ENCODE data around the gene TRIM9. TPM values are rescaled to one million over a fixed set of nuclear protein-coding genes. Genes with fewer than 3 reads are reported as not detected.

Gene TRIM9
- 0.70 TPM for polyA plus RNA-seq (2013, experiment 1 of 2; ENCODE audit: insufficient read length)
- polyA plus RNA-seq (2013, experiment 2 of 2; ENCODE audit: insufficient read length) = 0.80 TPM

DNA sequence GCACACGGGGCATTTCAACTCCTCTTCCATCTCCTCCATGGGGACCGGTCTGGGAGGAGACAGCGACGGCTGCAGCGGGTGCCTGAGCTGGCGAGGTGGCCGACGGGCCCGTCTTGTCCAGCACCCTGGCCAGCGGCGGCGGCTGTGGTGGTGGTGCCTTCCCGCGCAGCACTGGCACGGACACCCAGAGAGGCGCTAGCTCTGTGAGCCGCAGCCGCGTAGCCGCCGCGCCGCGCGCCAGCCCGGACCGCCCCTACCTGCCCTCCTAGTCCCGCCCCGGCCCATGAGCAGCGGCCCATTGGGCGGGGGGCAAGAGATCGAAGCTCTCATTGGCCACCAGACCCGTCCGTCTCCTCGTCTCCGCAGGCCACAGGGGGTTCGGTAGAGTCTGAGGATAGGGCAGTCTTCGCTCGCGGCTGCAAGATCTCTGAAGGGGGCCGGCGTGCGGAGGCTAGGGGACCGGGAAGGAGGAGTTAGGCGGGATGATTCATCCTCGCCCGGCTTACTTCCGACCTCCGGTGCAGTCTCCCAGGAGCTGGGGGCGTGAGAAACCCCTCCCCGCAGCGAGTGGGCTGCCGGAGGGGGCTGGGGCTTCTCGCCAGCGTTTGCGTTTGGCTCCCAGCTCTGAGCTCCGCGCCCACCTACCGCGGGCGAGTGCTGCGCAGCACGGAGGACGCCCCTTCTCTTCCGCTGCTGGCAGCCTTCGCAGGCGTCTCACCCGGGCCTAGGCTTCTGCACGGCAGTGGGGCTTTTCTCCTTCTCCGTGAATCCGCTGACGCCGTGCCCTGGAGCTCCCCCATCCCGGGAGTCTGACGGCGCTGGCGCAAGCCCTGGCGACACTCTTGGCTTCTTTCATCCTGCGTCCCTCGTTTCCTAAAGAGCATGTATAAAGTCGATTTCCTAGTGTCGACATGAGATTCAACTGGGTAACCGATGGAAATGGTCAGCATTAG is at the start of gene TRIM9:
TSS of gene TRIM9 (minus strand) at position 205 of the 953 bp plus-strand sequence. CDS start at position 39, 166 bp downstream.
- peak; percentile 97 for DNase-seq

DNA sequence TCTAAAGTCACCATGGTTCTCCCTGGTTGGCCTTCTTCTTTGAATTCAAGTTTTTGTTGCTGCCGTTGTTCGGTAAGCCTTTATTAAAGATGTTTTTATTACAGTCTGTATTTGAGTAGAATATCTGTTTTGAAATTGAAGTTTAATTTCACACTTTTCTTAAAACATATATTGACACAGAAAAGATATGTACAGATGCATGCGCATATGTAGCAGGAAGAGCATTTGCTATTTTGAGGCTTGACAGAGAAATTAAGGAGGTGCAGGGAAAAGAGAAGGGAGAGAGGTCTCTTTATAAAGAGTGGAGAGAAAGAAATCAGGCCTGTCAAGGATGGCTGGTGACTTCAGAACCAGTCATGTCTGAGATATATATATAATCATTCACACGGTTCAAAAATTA is 46.0 kb upstream of the TRIM9 start:
- no peak for DNase-seq

DNA sequence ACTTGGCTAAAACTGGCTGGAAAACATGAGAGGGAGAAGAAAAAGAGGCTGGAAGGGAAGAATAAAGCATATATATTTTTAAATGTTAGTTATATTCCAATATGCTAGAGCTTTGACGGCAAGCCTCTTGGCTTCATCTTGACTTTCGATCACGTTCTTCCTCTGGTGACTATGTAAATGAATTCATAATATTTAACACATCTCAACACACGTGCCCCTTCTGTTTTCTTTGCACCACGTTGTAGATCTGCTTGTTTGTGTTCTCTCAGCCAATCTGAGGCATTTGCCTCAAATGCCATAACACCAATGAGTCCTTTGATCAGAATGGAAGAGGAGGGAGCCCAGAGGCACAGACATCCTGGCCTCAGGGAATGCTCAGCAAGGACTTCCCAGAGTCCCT is 45.4 kb upstream of the TRIM9 start:
- DNase-seq = no peak

DNA sequence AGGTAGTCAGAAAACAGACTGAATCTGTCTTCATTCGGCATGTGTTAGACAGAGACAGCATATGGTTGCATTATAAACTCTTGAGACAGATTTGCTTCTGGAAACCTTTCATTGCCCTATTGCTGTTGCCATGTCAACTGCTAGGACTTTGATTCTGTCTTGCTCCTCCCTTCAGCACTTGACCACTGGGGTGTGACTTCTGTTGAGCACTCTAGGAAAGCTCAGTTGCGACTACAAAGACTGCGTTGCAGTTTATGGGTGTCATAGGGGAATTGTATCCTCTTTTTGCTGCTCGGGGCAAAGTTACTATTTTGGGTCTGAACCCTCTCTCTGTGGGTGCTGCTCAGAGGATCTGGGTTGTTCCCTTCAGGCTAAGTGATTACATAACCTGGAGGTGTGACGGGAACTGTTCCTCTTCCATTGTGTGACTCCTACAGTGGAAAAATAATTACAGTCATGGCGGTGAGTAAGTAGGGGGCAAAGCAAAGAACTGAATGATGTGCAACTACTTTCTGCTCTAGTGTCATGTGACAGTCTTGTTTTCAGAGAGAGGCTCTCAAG is 44.3 kb upstream of the TRIM9 start:
- no peak for DNase-seq

DNA sequence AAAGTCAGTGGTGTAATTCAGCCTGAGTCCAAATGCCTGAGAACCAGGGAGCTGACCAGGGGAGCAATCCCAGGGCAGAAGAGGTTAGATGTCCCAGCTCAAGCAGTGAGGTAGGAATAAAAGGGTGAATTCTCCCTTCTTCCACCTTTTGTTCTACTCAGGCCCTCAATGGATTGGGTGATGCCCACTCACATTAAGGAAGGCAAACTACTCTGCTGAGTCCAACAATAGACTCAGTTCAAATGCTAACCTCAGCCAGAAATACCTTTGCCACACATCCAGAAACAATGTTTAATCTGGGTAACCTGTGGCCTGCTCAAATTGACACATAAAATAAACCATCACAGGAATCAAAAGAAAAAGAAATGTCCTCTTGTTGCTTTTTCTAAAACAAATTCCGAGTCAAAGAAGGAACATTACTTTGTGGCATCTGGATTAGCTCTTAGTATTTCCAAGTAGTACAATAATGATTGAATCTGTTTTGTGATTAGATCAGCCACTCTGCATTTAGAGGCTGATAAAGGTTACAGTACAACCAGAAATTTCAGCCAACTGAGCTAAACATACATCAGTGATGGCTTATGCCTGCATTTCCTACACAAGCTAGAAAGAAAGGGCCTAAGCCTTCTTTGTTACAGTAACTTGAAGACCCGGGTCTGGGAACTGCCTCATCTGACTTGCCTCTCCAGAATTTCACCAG is 43.6 kb upstream of the TRIM9 start:
- no peak for DNase-seq

DNA sequence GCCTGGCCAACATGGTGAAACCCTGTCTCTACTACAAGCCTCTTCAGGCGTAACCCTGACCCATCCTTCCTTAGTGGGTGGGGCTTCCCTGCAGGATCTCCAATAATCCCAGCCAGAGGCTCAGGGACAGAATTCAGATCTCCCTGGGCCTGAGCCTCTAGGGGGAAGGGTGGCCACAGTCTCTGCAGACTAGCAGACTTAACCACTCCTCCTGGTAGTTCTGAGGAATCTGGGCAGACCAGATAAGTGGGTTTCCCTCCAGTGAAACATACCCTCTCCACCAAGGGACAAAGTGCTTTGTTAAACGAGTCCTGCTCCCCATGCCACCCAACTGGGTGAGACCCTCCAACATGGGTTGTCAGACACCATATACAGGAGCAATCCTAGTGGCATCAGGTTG is 36.6 kb upstream of the TRIM9 start:
- no peak for DNase-seq

DNA sequence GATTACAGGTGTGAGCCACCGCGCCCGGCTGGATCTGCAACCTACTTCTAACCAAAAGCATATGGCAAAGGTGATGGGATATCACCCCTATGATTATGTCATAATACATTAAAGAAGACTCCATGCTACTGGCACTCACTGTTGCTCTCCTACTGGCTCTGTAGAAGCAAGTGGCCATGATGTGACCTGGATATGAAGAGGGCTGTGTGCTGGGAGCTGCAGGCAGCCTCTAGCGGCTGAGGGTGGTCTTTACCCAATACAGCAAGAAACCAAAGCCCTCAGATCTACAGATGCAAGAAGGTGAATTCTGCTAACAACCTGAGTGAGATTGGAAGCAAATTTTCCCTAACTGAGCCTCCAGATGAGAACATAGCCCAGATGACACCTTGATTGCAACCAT is 34.2 kb upstream of the TRIM9 start:
- no peak for DNase-seq

DNA sequence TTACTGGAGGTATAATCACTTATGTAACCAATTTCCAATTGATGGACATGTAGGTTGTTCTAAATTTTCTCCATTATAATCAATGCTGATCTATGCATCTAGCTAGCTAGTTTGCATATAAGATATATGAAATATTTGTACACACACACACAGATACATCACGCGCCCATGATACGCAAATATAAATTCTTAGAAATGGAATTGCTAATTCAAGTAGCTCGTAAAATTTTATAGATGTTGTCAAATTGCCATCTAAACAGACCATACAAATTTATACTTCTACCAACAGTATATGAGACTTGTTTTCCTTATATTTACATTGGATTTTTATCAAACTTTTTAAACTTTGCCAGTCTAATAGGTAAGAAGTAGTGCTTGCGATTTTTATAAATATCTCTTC is 29.1 kb upstream of the TRIM9 start:
- no peak for DNase-seq

DNA sequence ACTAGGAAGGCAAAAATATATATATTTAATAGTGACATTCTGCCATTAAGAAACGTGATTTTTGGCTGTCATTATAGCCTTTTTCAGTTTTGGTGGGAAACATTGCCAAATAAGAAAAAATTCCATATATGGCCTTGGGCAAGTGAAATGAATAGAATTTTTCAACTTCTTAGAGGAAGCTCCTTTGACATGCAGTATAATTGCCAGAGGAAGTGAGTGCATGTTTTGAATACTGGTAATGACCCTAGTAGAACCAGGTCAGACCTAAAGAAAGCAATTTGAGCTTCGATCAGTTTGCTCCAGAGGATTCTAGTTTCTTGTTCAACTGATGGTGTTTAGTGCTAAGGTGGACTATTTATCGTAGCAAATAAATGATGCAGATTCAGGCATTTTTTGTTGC is 26.2 kb upstream of the TRIM9 start:
- DNase-seq = no peak

DNA sequence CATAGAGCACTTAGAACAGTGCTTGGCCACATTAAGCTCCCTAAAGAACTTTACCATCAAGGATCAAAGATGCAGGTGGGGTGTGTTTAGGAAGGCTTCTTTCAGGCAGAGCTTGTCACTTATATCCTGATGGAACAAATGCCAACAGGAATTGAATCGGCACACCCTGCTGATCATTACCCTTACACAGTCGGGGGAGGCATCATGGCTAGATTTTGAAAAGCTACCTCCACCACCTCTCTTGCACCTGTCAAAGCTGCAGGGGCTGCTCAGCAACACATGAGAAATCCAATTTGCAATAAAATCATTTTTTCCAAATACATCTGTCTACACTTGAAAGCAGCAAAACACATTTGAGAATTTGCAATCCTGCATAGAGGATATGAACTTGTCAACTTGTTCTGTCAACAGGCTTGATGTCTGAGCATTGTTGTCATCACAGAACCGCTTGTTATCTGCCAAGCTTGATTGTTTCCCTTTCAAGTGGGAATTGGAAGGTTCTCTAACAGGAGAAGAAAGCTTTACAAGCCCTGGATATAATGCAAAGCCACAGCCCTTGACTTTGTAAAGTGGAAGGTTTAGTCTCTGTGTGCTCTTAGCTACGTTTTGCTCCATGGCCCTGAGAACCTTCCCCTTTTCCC is 24.6 kb upstream of the TRIM9 start:
- no peak for DNase-seq

DNA sequence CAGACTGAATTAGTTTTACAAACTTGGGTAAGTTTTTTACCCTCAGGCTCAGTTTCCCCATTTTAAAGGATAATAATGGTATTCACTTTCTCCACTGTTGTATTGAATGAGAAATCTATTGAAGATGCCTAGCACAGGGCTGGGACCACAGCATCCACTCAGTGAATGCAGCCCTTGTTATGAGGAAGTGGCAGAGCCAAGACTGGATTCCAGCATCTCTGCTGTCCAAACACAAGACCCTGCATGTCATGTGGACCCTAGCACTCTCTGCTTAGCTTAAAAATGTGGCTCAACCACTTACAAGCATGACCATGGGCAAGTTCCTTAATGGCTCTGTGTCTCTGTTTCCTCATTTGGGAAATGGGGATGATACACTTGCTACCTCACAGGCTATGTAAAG is 24.1 kb upstream of the TRIM9 start:
- no peak for DNase-seq

DNA sequence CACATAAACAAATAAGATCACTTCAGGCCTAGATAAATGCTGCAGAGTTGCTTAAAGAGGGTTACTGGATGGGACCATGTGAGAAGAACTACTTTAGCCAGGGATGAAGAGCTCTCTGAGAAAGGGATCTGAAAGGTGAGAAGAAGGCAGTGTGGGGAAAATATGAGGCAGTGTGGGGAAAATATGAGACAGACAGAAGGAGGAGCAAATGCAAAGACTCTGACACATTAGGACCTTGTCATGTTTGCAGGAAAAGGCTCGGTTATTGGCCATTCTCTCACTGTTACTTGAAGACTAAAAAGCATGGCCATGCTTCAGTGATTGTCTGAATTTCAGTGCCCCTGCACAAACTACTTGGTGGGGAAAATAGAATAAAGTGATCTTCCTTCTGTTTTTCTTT is 22.7 kb upstream of the TRIM9 start:
- no peak for DNase-seq

DNA sequence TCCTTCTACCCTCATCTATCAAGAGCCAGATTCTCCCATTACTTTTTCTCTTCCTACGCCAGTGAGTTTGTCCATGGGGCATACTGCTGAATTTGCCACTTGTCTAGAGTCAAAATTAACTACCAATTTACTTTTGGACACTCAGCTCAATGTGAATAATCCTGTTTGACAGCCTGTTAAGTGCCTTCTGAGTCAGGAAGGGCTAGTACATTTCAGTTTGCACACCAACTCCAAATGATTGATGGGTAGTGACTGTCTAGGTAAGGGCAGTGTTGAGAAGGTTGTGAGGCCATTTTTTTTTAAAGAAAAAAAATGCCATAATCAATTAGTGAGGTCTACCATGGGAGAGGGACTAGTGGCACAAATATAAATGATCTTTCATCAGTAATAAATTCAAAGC is 21.8 kb upstream of the TRIM9 start:
- DNase-seq = no peak

DNA sequence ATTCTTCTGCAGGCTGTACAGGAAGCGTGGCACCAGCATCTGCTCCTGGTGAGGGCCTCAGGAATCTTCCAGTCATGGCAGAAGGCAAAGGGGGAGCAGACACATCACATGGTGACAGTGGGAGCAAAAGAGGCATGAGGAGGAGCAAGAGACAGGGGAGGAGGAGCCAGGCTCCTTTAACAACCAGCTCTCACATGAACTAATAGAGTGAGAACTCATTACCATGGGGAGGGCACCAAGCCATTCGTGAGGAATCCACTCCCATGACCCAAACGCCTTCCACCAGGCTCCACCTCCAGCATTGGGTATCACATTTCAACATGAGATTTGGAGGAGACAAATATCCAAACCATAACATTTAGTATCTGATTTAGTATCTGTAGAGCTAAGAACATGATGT is 14.7 kb upstream of the TRIM9 start:
- DNase-seq = no peak

DNA sequence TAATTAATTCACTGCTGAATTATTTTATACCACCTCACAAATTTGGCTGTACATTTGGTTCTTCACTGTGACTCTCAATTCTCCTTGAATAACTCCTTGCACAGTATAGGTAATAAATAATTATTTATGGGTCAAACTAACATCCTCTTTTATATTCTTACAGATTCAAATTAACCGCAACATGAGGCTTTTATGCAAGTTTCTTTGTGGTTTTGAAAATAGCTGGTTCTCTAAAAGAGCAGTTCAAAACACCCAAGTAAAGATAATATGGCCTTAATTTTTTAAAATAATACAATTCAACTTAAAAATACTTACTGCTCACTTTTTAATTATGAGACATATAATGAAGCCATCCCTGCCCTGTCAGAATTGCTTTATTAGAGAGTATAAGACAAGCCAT is 12.9 kb upstream of the TRIM9 start:
- no peak for DNase-seq

DNA sequence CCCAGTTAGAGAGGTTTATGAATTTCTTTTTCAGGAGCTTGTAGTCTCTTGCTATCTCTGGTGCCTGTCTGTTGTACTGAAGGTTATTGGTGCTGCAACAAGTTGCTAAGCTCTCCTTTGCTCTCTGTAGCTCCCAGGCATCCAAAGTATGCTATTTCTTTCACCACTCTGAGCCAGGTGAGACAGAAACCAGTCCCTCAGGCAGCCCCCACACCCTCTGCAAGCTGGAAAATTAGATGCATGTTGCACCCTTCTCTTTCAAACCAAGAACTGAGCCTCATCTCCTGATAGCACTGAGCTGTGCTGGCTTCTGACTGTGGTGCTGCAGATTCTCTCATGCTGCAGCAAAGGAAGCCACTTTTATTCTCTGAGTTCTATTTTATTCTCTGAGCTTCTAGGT is 9.6 kb upstream of the TRIM9 start:
- no peak for DNase-seq

DNA sequence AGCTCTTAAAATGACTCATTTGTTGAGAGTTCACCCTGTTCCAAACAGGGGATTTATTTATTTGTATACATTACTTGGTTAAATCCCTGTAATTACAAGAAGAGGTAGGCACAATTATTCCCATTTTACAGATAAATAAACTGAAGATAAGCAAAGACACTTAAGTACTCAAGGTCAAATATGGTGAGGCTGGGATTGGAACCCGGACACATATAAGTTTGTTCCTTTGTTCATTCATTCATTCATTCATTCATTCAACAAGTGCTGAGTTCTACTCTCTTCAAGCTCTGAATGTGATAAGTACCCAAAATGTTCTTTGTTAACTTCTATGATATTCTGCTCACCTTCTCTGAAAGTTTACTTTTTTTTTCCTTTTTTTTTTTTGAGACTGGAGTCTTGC is 2.4 kb upstream of the TRIM9 start:
- DNase-seq = no peak

DNA sequence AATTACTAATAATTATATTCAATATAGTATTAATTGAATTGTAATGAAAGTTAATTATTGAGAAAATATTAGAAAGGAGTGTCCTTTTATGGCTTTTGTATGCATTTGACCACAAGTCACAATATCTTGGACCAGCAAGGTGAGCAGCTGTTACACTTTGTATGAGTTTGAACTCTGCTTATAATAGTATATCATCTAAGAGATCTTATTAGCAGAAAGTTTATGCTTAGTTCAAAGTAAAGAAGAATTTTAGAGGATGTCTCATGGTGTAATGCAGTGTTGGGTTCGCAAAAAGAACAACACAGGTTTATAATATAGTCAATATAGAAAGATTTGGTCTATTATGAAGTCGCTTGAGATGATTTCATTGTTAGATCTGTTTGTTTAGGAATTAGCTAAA is 2.0 kb upstream of the TRIM9 start:
- no peak for DNase-seq

DNA sequence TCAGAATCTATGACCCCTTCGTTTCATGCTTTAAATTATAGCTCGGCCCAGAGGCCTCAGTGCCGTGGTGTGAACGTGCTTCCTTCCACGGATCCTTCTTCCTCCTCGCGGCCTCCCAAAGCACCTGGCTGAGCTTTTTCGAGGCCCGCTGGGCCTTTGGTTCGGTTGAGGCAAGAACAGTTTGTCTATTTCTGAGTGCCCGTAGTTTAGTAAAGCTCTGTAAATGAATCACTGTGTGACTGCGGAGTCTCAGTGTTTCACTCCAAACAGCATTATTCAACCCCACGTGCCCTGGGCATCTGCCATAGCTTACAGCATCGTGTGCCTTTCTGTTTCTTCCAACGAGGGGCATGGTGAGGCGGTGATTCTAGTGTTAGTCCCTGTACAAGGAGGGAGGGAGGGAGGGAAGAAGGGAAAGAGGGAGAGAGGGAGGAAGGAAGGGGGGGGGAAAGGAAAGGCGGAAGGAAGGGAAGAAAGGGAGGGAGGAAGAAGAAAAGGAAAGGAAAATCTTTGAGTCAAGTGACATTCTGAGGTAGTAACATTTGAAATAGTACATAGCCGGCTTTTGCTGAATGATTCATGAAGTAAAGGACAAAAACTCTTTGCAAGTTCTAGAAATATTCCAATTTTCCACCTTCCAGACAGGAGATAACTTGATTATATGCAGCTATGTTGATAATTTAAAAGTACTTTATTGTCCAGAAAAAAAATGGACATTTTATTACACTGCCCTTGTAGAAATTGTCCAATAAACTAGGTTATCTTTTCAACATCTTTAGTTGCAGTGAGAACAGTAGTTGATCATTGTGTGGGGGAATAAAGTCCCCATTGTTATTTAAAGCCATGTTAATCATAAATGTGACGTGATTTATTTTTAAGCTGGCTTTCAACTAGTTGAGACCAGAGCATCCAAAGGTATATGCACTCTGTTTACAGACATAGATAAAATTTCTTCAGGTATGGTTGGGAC is 1.2 kb upstream of the TRIM9 start:
- DNase-seq = peak; percentile 29

DNA sequence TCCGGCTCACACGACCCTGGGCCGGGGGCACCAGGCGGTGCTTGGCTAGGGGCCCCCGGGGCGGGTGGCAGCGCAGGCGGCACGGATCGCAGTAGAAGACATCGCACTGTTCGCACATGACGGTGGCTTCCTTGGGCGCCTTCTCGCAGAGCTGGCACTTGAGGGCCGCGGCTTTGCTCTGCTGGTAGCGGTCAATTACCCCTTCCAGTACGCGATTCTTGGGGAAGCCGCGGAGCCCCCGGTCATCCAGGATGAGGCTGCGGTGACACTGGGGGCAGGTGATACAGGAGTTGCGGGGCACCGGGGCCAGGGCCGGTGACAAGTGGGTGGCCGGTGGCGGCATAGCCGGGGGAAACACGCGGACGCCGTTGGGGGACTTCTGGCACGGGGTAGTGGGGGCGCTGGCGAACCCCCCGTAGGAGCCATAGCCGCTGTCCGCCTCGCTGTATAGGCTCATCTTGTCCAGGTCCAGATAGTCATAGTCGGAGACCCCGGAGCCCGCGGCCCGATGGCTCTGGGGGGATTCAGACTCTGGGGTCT is 553 bp downstream of the TRIM9 start:
- no peak for DNase-seq
